CD4-positive, alpha-beta memory T cell (primary cell): Measurements from ENCODE around the gene TMEM182. TPM values are rescaled to one million over a fixed set of nuclear protein-coding genes. Genes with fewer than 3 reads are reported as not detected.

Experiments
- CTCF ChIA-PET: fragments of 350-600 bp; sonication (Branson Sonifier 250); formaldehyde crosslinking; loops from one replicate; lab custom pipeline; 2021; ENCODE audit warnings: inconsistent platforms; ENCODE audit not compliant: partially characterized antibody; lab: Charles Lee
- POLR2A ChIA-PET: fragments of 350-600 bp; sonication (Branson Sonifier 250); formaldehyde crosslinking; loops from one replicate; lab custom pipeline; 2021; ENCODE audit not compliant: partially characterized antibody; lab: Charles Lee
- DNase-seq, 5 donors: peaks; one replicate each; pipeline versions ENCODE4 v3.0.0 to v3.0.0-alpha.2; 2020 to 2022; ENCODE audit warnings: mixed read lengths in 1 of 5
- H3K27ac ChIP-seq: one replicate; pipeline ENCODE4 v1.7.0; 2013; ENCODE audit warnings: low read depth, low read length
- H3K27me3 ChIP-seq: 2 replicates; pipeline ENCODE4 v1.7.0; 2013; ENCODE audit warnings: mild to moderate bottlenecking, low read length, moderate library complexity; ENCODE audit not compliant: insufficient read depth
- H3K36me3 ChIP-seq: 2 replicates; pipeline ENCODE4 v1.7.0; 2013; ENCODE audit warnings: mild to moderate bottlenecking, low read length, moderate library complexity; ENCODE audit not compliant: insufficient read depth
- H3K4me1 ChIP-seq: 2 replicates; pipeline ENCODE4 v1.7.0; 2013; ENCODE audit warnings: mild to moderate bottlenecking, low read length, moderate library complexity; ENCODE audit not compliant: insufficient read depth
- H3K4me3 ChIP-seq, 2 donors: one replicate each; pipeline ENCODE4 v1.7.0; 2013; ENCODE audit warnings: low read length in 2 of 2, mild to moderate bottlenecking in 1 of 2
- H3K9me3 ChIP-seq, 2 donors: one replicate each; pipeline ENCODE4 v1.7.0; 2013; ENCODE audit warnings: low read length in 2 of 2, control low read depth in 1 of 2; ENCODE audit not compliant: control insufficient read depth in 1 of 2
- H3K27ac Mint-ChIP-seq, 7 donors: one replicate each; pipeline ENCODE4 v1.8.0; 2020 to 2021; ENCODE audit warnings: mixed read lengths in 7 of 7, mild to moderate bottlenecking in 6 of 7, inconsistent platforms in 3 of 7, moderate library complexity in 3 of 7
- H3K27me3 Mint-ChIP-seq, 2 donors: one replicate each; pipeline ENCODE4 v1.8.0; 2020 to 2021; ENCODE audit warnings: mixed read lengths in 2 of 2
- H3K36me3 Mint-ChIP-seq, 2 donors: one replicate each; pipeline ENCODE4 v1.8.0; 2020 to 2021; ENCODE audit warnings: mixed read lengths in 2 of 2, inconsistent platforms in 1 of 2, mild to moderate bottlenecking in 1 of 2
- H3K4me1 Mint-ChIP-seq, 4 donors: one replicate each; pipeline ENCODE4 v1.8.0; 2020 to 2021; ENCODE audit warnings: mixed read lengths in 4 of 4, mild to moderate bottlenecking in 1 of 4
- H3K4me3 Mint-ChIP-seq, 8 donors: one replicate each; pipeline ENCODE4 v1.8.0; 2020 to 2021; ENCODE audit warnings: mixed read lengths in 8 of 8, mild to moderate bottlenecking in 7 of 8, moderate library complexity in 6 of 8, inconsistent platforms in 3 of 8
- H3K9me3 Mint-ChIP-seq, 8 donors: one replicate each; pipeline ENCODE4 v1.8.0; 2020 to 2021; ENCODE audit warnings: mixed read lengths in 8 of 8, mild to moderate bottlenecking in 5 of 8, inconsistent platforms in 3 of 8, moderate library complexity in 1 of 8
- intact Hi-C: fragments of 100-400 bp; cut with micrococcal nuclease; formaldehyde crosslinking; loops from one replicate; pipeline ENCODE4 v1.15.1; 2023
- polyA plus RNA-seq, 2 donors: library from polyadenylated mRNA; unstranded; fragments of 300-500 nt; fragmentation: Illumina TruSeq; gene quantifications; one replicate each; pipeline ENCODE4 v1.2.3, GENCODE V29; 2021
- total RNA-seq, 2 experiments: library from RNA; stranded (reverse); gene quantifications; one replicate each; pipeline ENCODE4 v1.2.3, GENCODE V29; 2021

The TMEM182 gene
- total and polyA plus RNA-seq, 4 experiments from 2014 or later: 3.9 to 6.4 (median 5.1) TPM

DNA sequence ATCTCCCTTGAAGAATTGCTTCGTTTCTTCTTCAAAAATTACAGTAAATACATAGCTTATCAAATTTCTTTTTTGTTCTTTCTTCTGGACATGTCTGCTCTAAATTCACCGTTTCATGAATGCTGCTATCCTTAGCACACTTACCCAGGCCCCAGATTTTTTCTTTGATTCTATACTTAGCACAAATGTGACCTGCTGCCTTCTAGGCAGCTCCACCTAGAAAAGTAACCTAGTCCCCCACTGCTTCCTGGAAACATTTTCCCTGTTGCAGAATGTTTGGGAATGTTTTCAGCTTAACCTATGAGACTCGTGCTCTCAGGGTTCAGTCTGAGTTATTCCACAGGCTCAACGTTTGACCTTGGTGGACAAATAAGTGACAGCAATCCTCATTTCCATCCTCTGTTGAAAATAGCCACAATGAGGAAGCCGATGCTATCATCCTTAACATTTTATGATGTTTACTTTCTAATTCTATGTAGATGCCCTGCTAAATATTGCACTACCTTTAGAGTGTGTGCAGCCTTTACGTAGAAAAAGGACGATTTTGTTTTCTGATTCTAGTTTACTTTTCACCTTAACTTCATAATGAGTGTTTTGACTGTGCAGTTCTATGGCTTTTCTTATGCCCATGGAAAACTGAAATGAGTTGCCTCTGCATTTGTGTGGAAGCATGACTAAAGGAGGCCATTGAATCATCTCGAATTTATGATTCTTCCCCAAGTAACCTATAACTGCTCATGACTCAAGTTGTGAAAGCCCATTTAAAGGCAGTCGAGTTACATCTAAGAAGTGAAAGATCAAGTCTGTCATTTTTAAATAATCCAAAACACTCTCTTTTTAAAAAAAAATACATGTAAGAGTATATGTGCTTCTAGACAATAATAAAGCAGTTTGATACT is 47.7 kb downstream of the TMEM182 start:
- no peaks in the 10 kb centered on the region for H3K4me1 ChIP-seq
- peaks cover 0 to 2% (median under 1%) of the 10 kb centered on the region in 4 donors for H3K4me1 Mint-ChIP-seq
- no peak overlapping the region for H3K4me3 ChIP-seq
- no peaks in the 10 kb centered on the region for H3K27me3 ChIP-seq
- CTCF ChIA-PET: interaction anchor here (6.5 kb wide), 1 partner anchor 55 kb away, joined by 54 read pairs; no protein-coding TSS in a partner anchor
- no peak overlapping the region for H3K27ac ChIP-seq
- no peak overlapping the region for H3K27ac Mint-ChIP-seq
- peaks cover 0 to 2% (median 0%) of the 10 kb centered on the region in 8 donors for H3K9me3 Mint-ChIP-seq
- intact Hi-C loops: no loop called here
- DNase-seq: no peak
- POLR2A ChIA-PET: no interaction called here
- peaks cover 0 to 4% of the 10 kb centered on the region in 2 donors for H3K36me3 Mint-ChIP-seq
- H3K27me3 Mint-ChIP-seq: no peaks in the 10 kb centered on the region
- no peaks in the 10 kb centered on the region for H3K9me3 ChIP-seq
- H3K4me3 Mint-ChIP-seq: no peak overlapping the region
- H3K36me3 ChIP-seq: no peaks in the 10 kb centered on the region

DNA sequence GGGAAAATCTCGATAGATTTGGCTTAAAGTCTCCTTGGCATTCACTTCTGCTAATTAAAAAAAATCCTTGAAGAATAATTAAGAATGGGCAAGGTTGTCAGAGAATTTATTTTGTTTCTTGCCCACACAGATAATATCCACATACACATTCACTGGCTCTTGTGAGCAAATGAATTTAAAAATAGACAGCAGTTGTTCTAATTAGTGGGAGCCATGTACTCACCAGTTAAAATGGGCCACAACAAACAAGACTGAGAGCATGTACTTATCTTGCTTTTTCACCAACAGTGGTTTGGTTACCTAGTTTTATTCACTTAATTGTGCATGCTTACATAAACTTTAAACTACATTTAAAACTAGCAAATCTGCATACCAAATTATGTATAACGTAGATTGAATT is 53.5 kb downstream of the TMEM182 start:
- CTCF ChIA-PET: no interaction called here

DNA sequence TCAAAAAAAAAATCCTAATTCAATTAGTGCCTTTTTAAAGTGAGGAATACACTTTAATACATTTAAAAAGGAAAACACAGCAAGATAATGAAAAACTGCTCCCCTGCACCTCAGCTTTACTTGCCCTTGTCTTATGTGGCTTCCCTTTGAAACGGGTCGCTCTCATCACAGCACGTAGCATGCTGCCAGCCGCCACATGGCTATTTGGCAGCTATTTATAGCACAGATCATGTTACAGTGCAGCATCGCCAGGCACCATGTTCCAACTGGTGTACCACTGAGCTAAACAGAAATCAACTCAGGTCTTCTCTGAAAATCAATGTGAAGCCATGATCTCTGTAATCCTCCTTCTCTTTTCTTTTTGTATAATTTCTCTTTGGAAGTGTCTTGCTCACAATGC is 65.1 kb downstream of the TMEM182 start:
- H3K27me3 Mint-ChIP-seq: no peaks in the 10 kb centered on the region
- Histone ChIP-seq H3K4me3 (no peak overlapping the region), H3K27ac (no peak overlapping the region), H3K4me1 (no peaks in the 10 kb centered on the region), H3K9me3 (no peaks in the 10 kb centered on the region), H3K27me3 (no peaks in the 10 kb centered on the region), H3K36me3 (no peaks in the 10 kb centered on the region)
- CTCF ChIA-PET: interaction anchor here (1.2 kb wide), 1 partner anchor 15 kb away, joined by 4 read pairs; no protein-coding TSS in a partner anchor
- H3K4me3 Mint-ChIP-seq: no peak overlapping the region
- H3K4me1 Mint-ChIP-seq: no peaks in the 10 kb centered on the region
- POLR2A ChIA-PET: no interaction called here
- intact Hi-C loops: no loop called here
- peaks cover 0 to 2% (median 0%) of the 10 kb centered on the region in 8 donors for H3K9me3 Mint-ChIP-seq
- no peaks in the 10 kb centered on the region for H3K36me3 Mint-ChIP-seq
- no peak overlapping the region for H3K27ac Mint-ChIP-seq
- DNase-seq: no peak

More for the DNA sequence above, 53.5 kb downstream of the TMEM182 start:
- Mint-ChIP-seq H3K4me1 (no peaks in the 10 kb centered on the region), H3K4me3 (no peak overlapping the region), H3K36me3 (peaks cover 5 to 10% of the 10 kb centered on the region in 2 donors), H3K27me3 (no peaks in the 10 kb centered on the region), H3K27ac (no peak overlapping the region), H3K9me3 (peaks cover 0 to 2% (median 0%) of the 10 kb centered on the region in 8 donors)
- H3K9me3 ChIP-seq: no peaks in the 10 kb centered on the region
- no peak overlapping the region for H3K4me3 ChIP-seq
- H3K36me3 ChIP-seq: no peaks in the 10 kb centered on the region
- no peak for DNase-seq
- H3K27ac ChIP-seq: no peak overlapping the region
- intact Hi-C loops: no loop called here
- H3K4me1 ChIP-seq: no peaks in the 10 kb centered on the region
- POLR2A ChIA-PET: no interaction called here
- H3K27me3 ChIP-seq: no peaks in the 10 kb centered on the region

DNA sequence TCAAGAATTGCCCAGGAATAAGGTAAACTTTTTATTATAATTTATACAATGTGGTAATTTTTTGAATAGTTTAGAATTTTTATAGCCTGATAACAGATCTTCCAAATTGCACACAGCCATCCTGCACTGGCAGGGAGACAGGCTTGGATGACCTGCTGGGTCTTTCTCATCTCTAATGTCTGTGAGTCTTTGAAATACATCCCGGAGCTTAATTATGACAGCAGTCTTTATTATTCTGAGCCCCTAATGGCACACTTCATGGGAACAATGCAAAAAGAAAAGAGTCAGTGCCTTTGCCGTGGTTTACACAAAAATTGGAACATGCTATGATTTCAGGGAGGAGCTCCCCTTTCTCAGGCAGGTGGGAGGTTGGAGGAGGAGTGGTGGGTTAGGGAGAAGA is 71.0 kb downstream of the TMEM182 start:
- Mint-ChIP-seq H3K4me3 (no peak overlapping the region), H3K9me3 (peaks cover 0 to 1% (median 0%) of the 10 kb centered on the region in 8 donors), H3K4me1 (no peaks in the 10 kb centered on the region), H3K27me3 (no peaks in the 10 kb centered on the region), H3K27ac (no peak overlapping the region), H3K36me3 (no peaks in the 10 kb centered on the region)
- Histone ChIP-seq H3K4me1 (no peaks in the 10 kb centered on the region), H3K9me3 (no peaks in the 10 kb centered on the region), H3K4me3 (no peak overlapping the region), H3K27ac (no peak overlapping the region), H3K36me3 (no peaks in the 10 kb centered on the region), H3K27me3 (no peaks in the 10 kb centered on the region)
- POLR2A ChIA-PET: no interaction called here
- no peak for DNase-seq
- intact Hi-C loops: no loop called here
- CTCF ChIA-PET: no interaction called here

DNA sequence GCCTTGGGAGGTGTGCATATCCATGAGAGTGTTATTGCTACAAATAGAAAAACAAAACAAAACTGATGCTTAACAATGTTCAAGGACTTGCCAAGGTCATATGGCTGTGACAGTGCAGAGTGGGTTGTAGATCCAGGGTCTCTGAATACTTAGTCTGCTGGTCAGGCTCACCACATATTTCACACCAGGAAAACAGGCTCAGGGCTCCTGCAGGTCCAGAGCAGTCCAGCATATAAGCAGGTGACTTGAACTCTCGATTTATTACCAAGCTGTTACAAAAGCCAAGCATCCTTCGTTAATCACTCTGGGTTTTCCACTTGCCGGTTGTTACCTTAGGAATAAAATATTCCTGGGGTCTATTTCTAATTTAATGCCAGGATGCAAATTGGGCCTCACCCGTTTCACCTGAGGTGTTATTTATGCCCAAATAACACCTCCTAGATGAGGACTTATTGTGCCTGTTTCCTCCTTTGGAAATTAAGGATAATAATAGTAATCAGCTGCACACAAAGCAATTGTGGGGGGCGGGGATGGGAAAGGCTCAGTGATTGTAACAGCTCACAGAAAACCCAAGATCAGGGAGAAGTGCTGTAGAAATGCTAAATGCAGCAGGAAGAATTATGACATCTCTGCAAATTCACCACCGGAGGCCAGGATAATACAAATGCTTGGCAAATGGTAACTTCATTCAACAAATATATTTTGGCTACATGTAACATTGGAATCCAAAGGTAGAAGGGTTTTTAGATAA is 72.9 kb downstream of the TMEM182 start:
- Mint-ChIP-seq H3K4me3 (no peak overlapping the region), H3K27me3 (no peaks in the 10 kb centered on the region), H3K27ac (no peak overlapping the region), H3K4me1 (no peaks in the 10 kb centered on the region), H3K9me3 (peaks cover 0 to 1% (median 0%) of the 10 kb centered on the region in 8 donors), H3K36me3 (no peaks in the 10 kb centered on the region)
- H3K27ac ChIP-seq: no peak overlapping the region
- no peak overlapping the region for H3K4me3 ChIP-seq
- ChIA-PET CTCF (no interaction called here), POLR2A (no interaction called here)
- H3K9me3 ChIP-seq: no peaks in the 10 kb centered on the region
- no peak for DNase-seq
- H3K36me3 ChIP-seq: no peaks in the 10 kb centered on the region
- H3K4me1 ChIP-seq: no peaks in the 10 kb centered on the region
- H3K27me3 ChIP-seq: no peaks in the 10 kb centered on the region
- intact Hi-C loops: no loop called here

DNA sequence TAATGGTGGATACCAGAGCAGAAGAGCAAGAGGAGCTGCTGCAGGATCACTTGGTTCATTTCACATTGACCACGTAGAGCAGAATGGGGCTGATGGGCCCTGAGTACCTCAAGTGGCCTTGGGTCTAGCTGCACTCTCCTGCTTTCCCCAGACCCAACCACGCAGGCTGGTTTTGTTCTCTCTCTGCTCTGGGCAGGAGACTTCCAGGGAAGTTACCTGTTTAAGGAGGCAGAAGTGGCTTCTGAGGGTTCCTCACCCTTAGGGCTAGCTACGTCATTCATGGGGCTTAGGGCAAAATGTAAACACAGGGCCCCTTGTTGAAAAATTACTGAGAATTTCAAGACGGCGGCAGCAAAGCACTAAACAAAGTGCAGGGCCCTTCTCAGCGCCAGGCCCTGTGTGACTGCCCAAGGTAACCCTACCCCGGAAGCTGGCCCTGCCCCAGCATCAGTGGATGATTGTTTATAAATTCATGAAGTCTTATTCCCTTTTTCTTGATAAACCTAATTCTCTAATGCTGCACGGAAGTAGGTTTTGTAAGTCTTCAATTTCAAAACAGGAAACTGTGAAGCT is 75.9 kb downstream of the TMEM182 start:
- Histone ChIP-seq H3K36me3 (no peaks in the 10 kb centered on the region), H3K27me3 (no peaks in the 10 kb centered on the region), H3K27ac (no peak overlapping the region), H3K4me3 (no peak overlapping the region), H3K4me1 (no peaks in the 10 kb centered on the region), H3K9me3 (no peaks in the 10 kb centered on the region)
- Mint-ChIP-seq H3K4me1 (no peaks in the 10 kb centered on the region), H3K27ac (no peak overlapping the region), H3K36me3 (no peaks in the 10 kb centered on the region), H3K4me3 (no peak overlapping the region), H3K9me3 (peaks cover 0 to 2% (median 0%) of the 10 kb centered on the region in 8 donors), H3K27me3 (peaks cover 0 to 1% of the 10 kb centered on the region in 2 donors)
- POLR2A ChIA-PET: no interaction called here
- CTCF ChIA-PET: interaction anchor here (1.2 kb wide), 1 partner anchor 22 kb away, joined by 4 read pairs; no protein-coding TSS in a partner anchor
- no peak for DNase-seq
- intact Hi-C loops: no loop called here
